Stimulated activated CD8-positive, alpha-beta memory T cell treated with anti-CD3 and anti-CD28 coated beads, Interleukin-12 subunit alpha, Interleukin-12 subunit beta, amount 100 ng/mL, for 4 hours (primary cell): Measurements from ENCODE around the gene GPR176.
A peak's percentile ranks its signal among the peaks of the same experiment; 100 is the strongest.
"Not testable (repeated sequence)": the region's sequence is repeated elsewhere in the genome, so short reads cannot be mapped to it uniquely, and the experiment has no call there.

Experiments used
- DNase-seq: peaks from one replicate; pipeline ENCODE4 v3.0.0-alpha.2; 2020; ENCODE audit warnings: low read depth

GPR176 gene

GRCh38 chr15:39935241-39935640, 15.2 kb upstream of the GPR176 start:
- DNase-seq, result no peak

- no peak for DNase-seq
These were observed 14.5 kb upstream of the GPR176 start for GRCh38 chr15:39934397-39935071.

GRCh38 chr15:39931615-39932014, 11.5 kb upstream of the GPR176 start:
- no peak for DNase-seq

- no peak for DNase-seq
These were observed 6.5 kb upstream of the GPR176 start for GRCh38 chr15:39926526-39926925.

GRCh38 chr15:39925112-39925842, 5.2 kb upstream of the GPR176 start:
- DNase-seq, result no peak

GRCh38 chr15:39924437-39924836, 4.4 kb upstream of the GPR176 start:
- no peak for DNase-seq

- DNase-seq, result no peak
These were observed 2.5 kb upstream of the GPR176 start for GRCh38 chr15:39922462-39923092.

GRCh38 chr15:39921274-39921638, 1.2 kb upstream of the GPR176 start:
- DNase-seq, result no peak

- peak; percentile 73 for DNase-seq
These were observed 626 bp upstream of the GPR176 start for GRCh38 chr15:39920510-39921273.

- DNase-seq, result no peak
These were observed 687 bp downstream of the GPR176 start for GRCh38 chr15:39919411-39919747.

GRCh38 chr15:39918688-39919385, 1.2 kb downstream of the GPR176 start:
- no peak for DNase-seq

- no peak for DNase-seq
These were observed 5.1 kb downstream of the GPR176 start for GRCh38 chr15:39914977-39915376.

GRCh38 chr15:39909007-39909406, 11.1 kb downstream of the GPR176 start:
- no peak for DNase-seq

- DNase-seq, result no peak
These were observed 11.9 kb downstream of the GPR176 start for GRCh38 chr15:39908186-39908585.

GRCh38 chr15:39907216-39907615, 12.8 kb downstream of the GPR176 start:
- no peak for DNase-seq

- DNase-seq, result no peak
These were observed 16.0 kb downstream of the GPR176 start for GRCh38 chr15:39904115-39904514.

GRCh38 chr15:39898317-39898716, 21.7 kb downstream of the GPR176 start:
- no peak for DNase-seq

GRCh38 chr15:39896846-39897245, 23.2 kb downstream of the GPR176 start:
- DNase-seq, result no peak

- no peak for DNase-seq
These were observed 24.0 kb downstream of the GPR176 start for GRCh38 chr15:39896101-39896500.

GRCh38 chr15:39893051-39893450, 27.0 kb downstream of the GPR176 start:
- not testable (repeated sequence) for DNase-seq

- DNase-seq, result no peak
These were observed 27.6 kb downstream of the GPR176 start for GRCh38 chr15:39892418-39892817.

- DNase-seq, result no peak
These were observed 29.4 kb downstream of the GPR176 start for GRCh38 chr15:39890621-39891020.
